T-helper 17 cell (primary cell): ENCODE measurements around the gene MRPS5. TPM values are rescaled to one million over a fixed set of nuclear protein-coding genes. Genes with fewer than 3 reads are reported as not detected.

Experiments used
- ATAC-seq: fragments of 150-1000 bp; cut with Tn5 transposase; 2 replicates; pipeline ENCODE4 v1.10.0; 2021; ENCODE audit warnings: mild to moderate bottlenecking, moderate library complexity
- DNase-seq, 3 donors: peaks; one replicate each; pipeline versions ENCODE4 v3.0.0 to v3.0.0-alpha.2; 2020 to 2021
- H3K9me3 ChIP-seq: one replicate; pipeline ENCODE4 v1.7.0; 2013; ENCODE audit warnings: low read length, mild to moderate bottlenecking; ENCODE audit not compliant: control insufficient read depth, poor library complexity, severe bottlenecking
- H3K27ac Mint-ChIP-seq: one replicate; pipeline ENCODE4 v1.8.0; 2022; ENCODE audit warnings: mild to moderate bottlenecking, moderate library complexity, mixed read lengths
- H3K27me3 Mint-ChIP-seq: one replicate; pipeline ENCODE4 v1.8.0; 2022; ENCODE audit warnings: mixed read lengths
- H3K36me3 Mint-ChIP-seq: one replicate; pipeline ENCODE4 v1.8.0; 2022; ENCODE audit warnings: low read depth, mixed read lengths
- H3K4me1 Mint-ChIP-seq: one replicate; pipeline ENCODE4 v1.8.0; 2022; ENCODE audit warnings: mild to moderate bottlenecking, mixed read lengths
- H3K4me3 Mint-ChIP-seq: one replicate; pipeline ENCODE4 v1.8.0; 2022; ENCODE audit warnings: mild to moderate bottlenecking, moderate library complexity, mixed read lengths
- total RNA-seq, 4 donors: library from RNA in 2 of 4; stranded (reverse) in 2 of 4; gene quantifications; one replicate each; pipeline ENCODE4 v1.2.3 and lab custom pipeline; 2022 to 2026

The MRPS5 gene
- total RNA-seq: 10 to 100 TPM; 30.1 TPM
- total RNA-seq (lab: John Stamatoyannopoulos, UW): 7.8 to 14.4 reads per million in 2 donors

DNA sequence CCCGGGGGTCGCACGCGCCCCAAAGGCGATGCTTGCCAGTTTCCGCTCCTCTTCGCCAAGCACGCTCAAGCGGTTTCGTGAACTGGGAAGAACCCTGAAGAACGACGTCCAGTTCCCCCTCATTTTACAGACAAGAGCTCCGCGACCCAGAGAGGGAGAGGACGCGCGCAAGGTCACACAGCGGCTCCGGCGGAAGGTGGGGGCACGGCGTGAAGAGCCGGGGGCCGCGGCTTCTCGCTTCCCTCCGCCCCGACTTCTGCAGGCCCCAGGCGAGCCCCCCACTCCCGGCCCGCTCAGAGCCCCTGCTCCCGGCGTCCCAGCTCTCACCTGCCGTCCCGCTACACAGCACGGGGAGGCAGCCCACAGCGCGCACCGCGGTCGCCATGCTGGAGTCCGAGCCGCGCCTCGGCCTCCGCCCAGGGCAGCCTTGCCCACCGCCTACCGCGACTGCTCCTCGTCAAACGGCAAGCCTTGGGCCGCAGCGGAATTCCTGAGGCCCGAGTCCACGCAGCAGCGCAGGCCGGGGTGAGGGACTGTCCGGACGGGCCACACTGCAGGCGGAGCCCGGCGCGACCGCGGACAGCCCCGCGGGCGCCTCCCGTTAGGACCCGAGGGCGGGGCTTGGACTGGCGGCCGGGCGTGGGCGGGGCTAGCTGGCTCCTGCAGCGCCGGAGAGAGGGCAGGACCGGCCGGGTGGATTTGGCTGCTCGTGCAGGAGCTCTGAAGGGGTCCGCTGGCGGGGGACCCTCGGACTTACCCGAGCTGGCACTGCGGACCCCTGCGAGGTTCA is at the start of gene MRPS5:
Gene MRPS5 (minus strand): TSS at position 402 of the 790 bp plus-strand sequence. CDS start 17 bp downstream, at position 385.
- peak; percentile 70 to 83 (median 79) for DNase-seq
- H3K27ac Mint-ChIP-seq: peak within 1 kb of the TSS; percentile 96
- peak; percentile 95 for ATAC-seq
- no peaks in the 10 kb centered on the region for H3K9me3 ChIP-seq
- H3K27me3 Mint-ChIP-seq: no peaks in the 10 kb centered on the region
- H3K4me1 Mint-ChIP-seq: peaks cover 41% of the 10 kb centered on the region
- peaks cover 6% of the 10 kb centered on the region for H3K36me3 Mint-ChIP-seq
- H3K4me3 Mint-ChIP-seq: peak within 1 kb of the TSS; percentile 96

DNA sequence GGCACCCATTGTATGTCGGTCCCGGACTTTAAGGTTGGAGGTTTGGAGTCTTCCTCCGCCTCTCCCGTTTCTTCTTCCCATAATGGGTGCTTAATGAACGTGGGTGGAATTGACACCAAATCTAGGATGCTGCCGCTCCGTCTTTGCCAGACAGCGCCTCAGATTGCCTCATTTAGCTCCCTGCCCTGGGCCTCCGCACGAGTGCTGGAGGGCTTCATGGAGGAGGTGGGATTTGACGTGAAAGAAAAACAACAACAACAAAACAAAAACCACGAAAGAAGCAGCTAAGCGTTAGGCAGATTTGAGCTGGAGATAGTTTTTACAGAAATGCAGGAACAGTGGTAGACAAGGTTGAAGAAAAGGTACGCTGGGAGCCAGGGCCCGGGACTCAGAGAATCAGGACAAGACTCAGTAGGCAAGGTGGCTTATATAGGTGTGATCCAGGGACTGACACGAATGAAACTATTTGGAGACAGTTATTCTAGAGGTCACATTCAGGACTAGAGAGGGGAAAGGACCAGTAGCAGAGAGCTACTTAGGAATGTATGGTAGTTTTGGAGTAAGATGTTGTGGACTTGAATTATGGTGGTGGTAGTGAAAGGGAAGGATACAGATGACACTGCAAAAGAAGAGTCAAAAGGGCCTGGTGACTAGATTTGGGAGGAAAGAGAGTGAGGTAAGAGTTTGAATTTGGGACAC is 44.6 kb upstream of the MRPS5 start:
- H3K27ac Mint-ChIP-seq: peak overlapping the region; percentile 97
- H3K9me3 ChIP-seq: no peaks in the 10 kb centered on the region
- H3K27me3 Mint-ChIP-seq: no peaks in the 10 kb centered on the region
- no peak for DNase-seq
- no peak for ATAC-seq
- peak overlapping the region; percentile 97 for H3K4me3 Mint-ChIP-seq
- peaks cover 31% of the 10 kb centered on the region for H3K4me1 Mint-ChIP-seq
- H3K36me3 Mint-ChIP-seq: peaks cover 2% of the 10 kb centered on the region

DNA sequence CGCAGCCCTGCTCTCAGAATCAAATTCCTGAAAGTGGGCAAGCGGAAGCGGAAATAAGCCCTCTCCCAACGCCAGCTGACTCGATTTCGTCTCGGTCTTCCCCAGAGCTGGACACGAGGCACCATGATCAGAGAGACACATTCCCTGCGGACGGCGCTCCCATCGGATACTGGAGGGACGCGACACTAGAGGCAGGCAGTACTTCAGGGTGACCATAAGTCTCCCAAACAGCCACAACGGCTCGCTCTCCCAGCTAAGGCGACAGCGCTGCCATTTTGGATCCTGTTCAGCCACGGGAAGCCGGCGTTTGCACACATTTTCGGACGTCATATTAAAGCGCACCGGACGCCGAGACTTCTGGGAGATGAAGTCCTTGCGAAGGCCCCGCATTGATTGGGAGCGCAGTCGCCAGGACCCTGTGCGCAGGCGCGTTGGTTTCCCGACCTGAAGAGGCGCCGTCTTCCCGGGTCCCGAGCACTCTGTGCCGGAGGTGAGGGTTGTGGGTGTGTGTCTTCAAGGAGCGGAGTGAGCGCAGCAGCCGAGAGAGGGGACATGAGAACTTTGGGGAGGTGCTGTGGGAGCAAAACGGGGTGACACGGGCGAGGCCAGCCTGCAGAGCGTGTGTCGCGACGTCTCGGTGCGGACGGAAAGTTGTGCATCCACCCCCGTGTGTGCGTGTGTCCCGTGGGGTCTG is 43.9 kb upstream of the MRPS5 start, which contains the start of gene ZNF2:
Gene ZNF2 (plus strand): TSS at position 439 of the 694 bp plus-strand sequence. CDS start 10,418 bp downstream, outside the sequence.
- Mint-ChIP-seq H3K4me1 (peaks cover 30% of the 10 kb centered on the region), H3K27ac (peak within 1 kb of the TSS; percentile 97), H3K27me3 (no peaks in the 10 kb centered on the region), H3K36me3 (peaks cover 2% of the 10 kb centered on the region), H3K4me3 (peak within 1 kb of the TSS; percentile 97)
- DNase-seq: peak; percentile 94 to 95 (median 95)
- peak; percentile 94 for ATAC-seq
- H3K9me3 ChIP-seq: no peaks in the 10 kb centered on the region

DNA sequence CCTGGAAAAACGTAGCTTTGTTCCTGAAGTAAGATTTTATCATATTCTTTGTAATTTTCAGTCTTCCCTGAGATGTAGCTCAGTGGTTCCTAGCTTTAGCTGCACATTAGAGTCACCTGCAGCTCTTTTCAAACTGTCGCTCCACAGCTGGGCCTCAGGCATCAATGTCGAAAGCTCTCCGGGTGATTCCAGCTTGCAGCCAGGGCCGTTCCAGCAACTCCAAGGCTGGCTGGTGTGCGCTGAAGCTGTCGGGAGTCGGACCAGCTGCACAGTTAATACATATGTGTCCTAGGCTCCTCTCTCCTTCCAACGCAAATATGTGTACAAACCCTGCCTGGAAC is 43.4 kb upstream of the MRPS5 start:
- DNase-seq: no peak
- Mint-ChIP-seq H3K4me1 (peaks cover 33% of the 10 kb centered on the region), H3K27ac (peak overlapping the region; percentile 97), H3K27me3 (no peaks in the 10 kb centered on the region), H3K4me3 (peak overlapping the region; percentile 97), H3K36me3 (peaks cover 2% of the 10 kb centered on the region)
- peak; percentile 12 for ATAC-seq
- H3K9me3 ChIP-seq: no peaks in the 10 kb centered on the region

DNA sequence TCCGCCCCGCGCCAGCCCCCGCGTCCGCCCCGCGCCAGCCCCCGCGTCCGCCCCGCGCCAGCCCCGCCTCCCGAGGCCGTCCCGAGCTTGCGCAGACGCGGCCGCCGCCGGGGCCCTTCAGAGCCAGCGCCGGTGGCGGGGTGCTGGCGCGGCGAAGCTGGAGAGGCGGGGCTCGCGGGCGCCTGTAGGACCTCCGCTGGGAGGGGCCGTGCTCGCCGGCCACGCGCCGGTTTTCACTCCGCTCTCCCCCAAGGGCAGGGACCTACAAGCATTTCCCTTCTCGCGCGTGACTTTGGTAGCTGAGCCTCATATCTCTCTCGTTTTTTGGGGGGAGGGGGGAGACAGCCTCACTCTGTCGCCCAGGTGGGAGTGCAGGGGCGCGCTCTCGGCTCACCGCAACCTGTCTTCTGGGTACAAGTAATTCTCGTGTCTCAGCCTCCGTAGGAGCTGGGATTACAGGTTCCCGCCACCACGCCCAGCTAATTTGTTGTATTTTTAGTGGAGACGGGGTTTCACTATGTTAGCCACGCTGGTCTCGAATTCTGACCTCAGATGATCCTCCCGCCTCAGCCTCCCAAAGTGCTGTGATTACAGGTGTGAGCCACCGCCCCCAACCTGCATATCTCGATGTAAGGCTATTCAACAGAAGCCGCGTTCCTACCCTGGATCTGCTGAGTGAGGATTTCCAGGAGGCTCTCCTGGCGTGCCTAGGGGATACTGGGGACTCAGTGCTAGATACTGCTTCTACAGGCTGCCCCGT is 38.3 kb upstream of the MRPS5 start, which contains the start of gene ZNF514:
Gene ZNF514 (minus strand): TSS at position 159 of the 760 bp plus-strand sequence. CDS start 6,595 bp downstream, outside the sequence.
- ATAC-seq: peak; percentile 94
- no peaks in the 10 kb centered on the region for H3K9me3 ChIP-seq
- peak; percentile 69 to 80 (median 78) for DNase-seq
- H3K27me3 Mint-ChIP-seq: no peaks in the 10 kb centered on the region
- H3K4me3 Mint-ChIP-seq: peak within 1 kb of the TSS; percentile 92
- no peaks in the 10 kb centered on the region for H3K36me3 Mint-ChIP-seq
- H3K27ac Mint-ChIP-seq: peak within 1 kb of the TSS; percentile 88
- peaks cover 10% of the 10 kb centered on the region for H3K4me1 Mint-ChIP-seq

DNA sequence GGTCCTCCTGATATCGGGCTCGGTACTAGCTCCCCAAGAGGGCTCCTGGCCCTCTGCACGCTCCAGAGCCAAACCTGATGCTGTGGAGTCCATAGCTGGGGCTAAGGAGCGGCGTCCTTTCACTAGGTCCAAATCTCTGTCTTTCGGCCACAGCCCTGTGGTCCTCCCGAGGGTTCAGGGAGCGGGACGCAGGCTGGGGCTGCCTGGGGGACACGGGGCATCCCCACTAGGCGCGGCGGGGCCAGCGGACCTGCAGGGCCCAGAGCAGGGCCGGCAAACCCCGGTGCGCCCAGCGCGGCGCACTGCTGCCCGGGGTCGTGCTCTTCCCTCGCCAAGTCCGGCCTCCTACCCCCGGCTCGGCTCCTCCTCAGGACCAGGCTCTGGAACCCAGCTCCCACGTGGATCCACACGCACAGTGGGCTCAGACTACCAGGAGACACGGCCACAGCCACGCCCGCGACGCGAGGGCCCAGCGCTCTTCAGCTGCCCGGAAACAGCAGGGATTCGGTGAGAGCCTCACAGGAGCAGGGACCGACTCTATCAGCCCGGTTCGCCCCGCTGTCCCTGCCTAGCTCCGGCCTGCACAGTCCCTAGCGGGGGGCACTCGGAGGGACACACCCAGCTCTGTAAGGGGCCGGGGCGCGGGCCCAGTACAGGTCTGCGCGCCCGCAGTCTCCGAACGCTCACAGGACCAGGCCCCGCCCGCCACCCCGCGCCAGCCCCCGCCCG is 37.4 kb upstream of the MRPS5 start:
- Mint-ChIP-seq H3K27ac (no peak overlapping the region), H3K27me3 (no peaks in the 10 kb centered on the region), H3K4me1 (peaks cover 6% of the 10 kb centered on the region), H3K4me3 (peak overlapping the region; percentile 86), H3K36me3 (no peaks in the 10 kb centered on the region)
- no peaks in the 10 kb centered on the region for H3K9me3 ChIP-seq
- ATAC-seq (peak; percentile 65), DNase-seq (peak in 1 of 3 donors; percentile 12)

DNA sequence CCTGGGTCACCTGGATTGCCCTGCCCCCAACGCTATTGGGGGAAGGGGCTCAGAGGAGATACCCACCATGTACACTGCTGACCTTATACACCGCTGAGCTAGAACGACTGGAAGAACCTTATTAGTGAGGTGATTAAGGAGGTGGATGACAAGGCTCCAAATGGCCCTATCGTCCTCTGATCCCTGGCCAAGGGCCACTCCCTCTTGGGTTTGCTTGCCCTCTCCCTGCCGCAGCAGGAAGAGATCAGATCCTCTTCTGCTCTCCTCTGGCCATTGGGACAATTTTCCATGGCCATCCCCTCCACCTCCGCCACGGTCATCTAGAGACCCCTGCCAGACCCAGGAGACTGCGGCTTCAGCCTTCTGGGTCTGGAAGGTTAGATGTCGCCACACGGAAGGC is 36.8 kb upstream of the MRPS5 start:
- no peak for DNase-seq
- no peak for ATAC-seq
- no peaks in the 10 kb centered on the region for H3K9me3 ChIP-seq
- H3K27ac Mint-ChIP-seq: no peak overlapping the region
- peak overlapping the region; percentile 86 for H3K4me3 Mint-ChIP-seq
- H3K4me1 Mint-ChIP-seq: peaks cover 6% of the 10 kb centered on the region
- H3K27me3 Mint-ChIP-seq: no peaks in the 10 kb centered on the region
- H3K36me3 Mint-ChIP-seq: no peaks in the 10 kb centered on the region

DNA sequence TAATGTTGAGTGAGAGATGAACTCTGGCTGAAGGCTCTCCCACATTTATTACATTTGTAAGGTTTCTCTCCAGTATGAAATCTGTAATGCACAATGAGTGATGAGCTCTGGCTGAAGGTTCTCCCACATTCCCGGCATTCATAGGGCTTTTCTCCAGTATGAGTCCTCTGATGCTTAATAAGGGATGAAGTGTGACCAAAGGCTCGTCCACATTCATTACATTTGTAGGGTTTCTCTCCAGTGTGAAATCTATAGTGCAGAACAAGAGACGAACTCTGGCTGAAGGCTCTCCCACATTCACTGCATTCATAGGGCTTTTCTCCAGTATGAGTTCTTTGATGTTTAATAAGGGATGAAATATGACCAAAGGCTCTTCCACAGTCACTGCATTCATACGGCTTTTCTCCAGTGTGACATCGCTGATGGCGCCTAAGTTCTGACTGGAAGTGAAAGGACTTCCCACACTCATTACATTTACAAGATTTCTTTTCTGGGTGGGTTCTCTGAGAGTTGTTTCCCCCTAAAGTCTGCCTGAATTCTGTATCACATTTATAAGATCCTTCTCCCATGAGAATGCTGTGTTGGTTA is 27.9 kb upstream of the MRPS5 start:
- no peak overlapping the region for H3K27ac Mint-ChIP-seq
- H3K27me3 Mint-ChIP-seq: no peaks in the 10 kb centered on the region
- ATAC-seq: no peak
- no peaks in the 10 kb centered on the region for H3K4me1 Mint-ChIP-seq
- peaks cover 8% of the 10 kb centered on the region for H3K36me3 Mint-ChIP-seq
- H3K4me3 Mint-ChIP-seq: no peak overlapping the region
- peaks cover 42% of the 10 kb centered on the region for H3K9me3 ChIP-seq
- DNase-seq: no peak

DNA sequence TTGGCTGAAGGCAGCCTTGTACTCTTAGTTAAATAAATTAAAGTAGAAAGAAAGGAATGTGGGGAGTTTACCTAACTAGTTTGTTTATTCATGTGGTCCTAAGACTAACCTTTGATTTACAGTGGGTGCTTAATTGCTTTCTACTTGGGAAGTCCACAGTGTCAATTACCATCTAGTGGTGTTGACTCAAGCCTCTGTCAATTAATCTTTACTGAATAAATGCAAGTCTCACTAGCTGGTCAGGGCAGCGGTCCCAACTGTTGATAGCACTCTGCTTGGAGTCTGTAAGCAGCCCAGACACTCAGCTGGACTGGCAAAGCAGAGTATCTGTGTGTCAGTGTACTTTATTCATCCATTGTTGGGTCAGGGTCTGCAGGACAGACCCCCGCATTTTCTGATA is 22.2 kb upstream of the MRPS5 start:
- no peaks in the 10 kb centered on the region for H3K27me3 Mint-ChIP-seq
- H3K4me1 Mint-ChIP-seq: no peaks in the 10 kb centered on the region
- peaks cover 20% of the 10 kb centered on the region for H3K9me3 ChIP-seq
- no peaks in the 10 kb centered on the region for H3K36me3 Mint-ChIP-seq
- DNase-seq (no peak), ATAC-seq (no peak)
- H3K27ac Mint-ChIP-seq: no peak overlapping the region
- H3K4me3 Mint-ChIP-seq: no peak overlapping the region

DNA sequence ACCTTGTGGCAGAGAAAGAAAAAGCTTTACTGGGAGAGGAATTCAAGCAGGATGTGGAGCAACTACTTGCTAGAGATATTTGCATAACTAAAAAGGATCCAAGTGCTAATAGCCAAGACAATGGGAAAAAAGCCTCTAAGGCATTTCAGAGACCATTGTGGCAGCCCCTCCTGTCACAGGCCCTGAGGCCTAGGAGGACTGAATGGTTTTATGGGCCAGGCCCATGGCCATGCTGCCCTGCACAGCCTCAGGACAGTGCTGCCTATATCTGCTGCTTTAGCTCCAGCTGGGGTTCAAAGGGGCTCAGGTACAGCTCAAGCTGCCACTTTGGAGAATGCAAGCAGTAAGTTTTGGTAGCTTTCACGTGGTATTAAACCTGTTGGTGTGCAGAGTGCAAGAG is 17.1 kb upstream of the MRPS5 start:
- DNase-seq (no peak), ATAC-seq (no peak)
- H3K9me3 ChIP-seq: peaks cover 3% of the 10 kb centered on the region
- no peak overlapping the region for H3K4me3 Mint-ChIP-seq
- no peaks in the 10 kb centered on the region for H3K27me3 Mint-ChIP-seq
- H3K27ac Mint-ChIP-seq: no peak overlapping the region
- H3K36me3 Mint-ChIP-seq: no peaks in the 10 kb centered on the region
- no peaks in the 10 kb centered on the region for H3K4me1 Mint-ChIP-seq

DNA sequence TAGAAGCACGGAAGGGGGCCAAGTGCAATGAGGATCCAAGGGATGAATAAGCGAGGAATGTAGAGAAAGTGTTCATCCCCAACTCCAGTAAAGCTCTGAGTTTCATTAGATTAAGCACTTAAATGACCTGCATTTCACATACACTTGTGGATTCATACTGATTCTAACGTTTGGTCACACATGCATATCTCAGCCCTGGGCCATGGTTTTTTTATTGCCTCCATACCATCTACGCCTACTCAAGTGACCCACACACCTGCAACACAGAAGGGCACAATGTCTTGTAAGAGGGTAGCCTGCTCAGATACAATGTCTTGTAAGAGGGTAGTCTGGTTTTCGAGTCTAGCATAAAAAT is 566 bp upstream of the MRPS5 start:
- peak overlapping the region; percentile 96 for H3K27ac Mint-ChIP-seq
- peaks cover 6% of the 10 kb centered on the region for H3K36me3 Mint-ChIP-seq
- H3K4me1 Mint-ChIP-seq: peaks cover 41% of the 10 kb centered on the region
- DNase-seq (no peak), ATAC-seq (no peak)
- H3K27me3 Mint-ChIP-seq: no peaks in the 10 kb centered on the region
- peak overlapping the region; percentile 96 for H3K4me3 Mint-ChIP-seq
- H3K9me3 ChIP-seq: no peaks in the 10 kb centered on the region

DNA sequence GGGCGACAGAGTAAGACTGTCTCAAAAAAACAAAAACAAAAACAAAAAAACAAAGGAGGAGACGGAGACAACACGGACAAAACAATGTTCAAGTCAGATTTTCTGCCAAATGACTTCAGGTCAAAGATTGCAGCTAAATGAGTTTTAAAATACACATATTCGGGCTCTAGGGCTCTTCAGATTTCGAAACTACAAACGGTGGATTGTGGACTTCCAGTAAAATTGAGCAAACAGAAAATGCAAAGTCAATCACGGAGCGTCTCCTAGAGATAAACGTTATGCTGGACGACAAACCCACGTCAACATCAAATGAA is 558 bp downstream of the MRPS5 start:
- peak overlapping the region; percentile 96 for H3K4me3 Mint-ChIP-seq
- peaks cover 6% of the 10 kb centered on the region for H3K36me3 Mint-ChIP-seq
- H3K4me1 Mint-ChIP-seq: peaks cover 41% of the 10 kb centered on the region
- peak overlapping the region; percentile 96 for H3K27ac Mint-ChIP-seq
- no peaks in the 10 kb centered on the region for H3K9me3 ChIP-seq
- no peak for DNase-seq
- H3K27me3 Mint-ChIP-seq: no peaks in the 10 kb centered on the region
- no peak for ATAC-seq
